Esophagus muscularis mucosa (tissue), 4 donors: Measurements from ENCODE around the gene GDF7.

Experiments used
- CTCF ChIP-seq, 3 experiments: fragments of 200-600 bp in 2 of 3; fragments of 450-650 bp in 1 of 3; sonication (generic) in 2 of 3; IDR thresholded peaks; one replicate each; pipeline ENCODE4 v1.5.1; 2017 to 2019; ENCODE audit warnings: antibody characterized with exemption in 3 of 3, mild to moderate bottlenecking in 2 of 3, moderate library complexity in 1 of 3
- EP300 ChIP-seq: sonication (generic); formaldehyde crosslinking; IDR thresholded peaks from one replicate; pipeline ENCODE4 v1.6.1; 2017; ENCODE audit warnings: antibody characterized with exemption
- POLR2A ChIP-seq: fragments of 450-650 bp; IDR thresholded peaks from one replicate; pipeline ENCODE4 v1.6.1; 2017; ENCODE audit warnings: antibody characterized with exemption, moderate library complexity, mild to moderate bottlenecking, low read depth

GRCh38 chr2:20671736-20672080 lies 4.8 kb downstream of the GDF7 start:
- TF ChIP-seq CTCF (IDR thresholded peaks at IDR 0.05) (no peak), POLR2A (no peak), EP300 (no peak)
